DOHH2 (cell line): ENCODE results near the gene TFB2M.

ENCODE experiments used
- H3F3A ChIP-seq: fragments of 200-600 bp; sonication (generic), shearing (Covaris generic); 2 replicates; pipeline ENCODE4 v1.6.0; 2016; ENCODE audit warnings: antibody characterized with exemption, mild to moderate bottlenecking; ENCODE audit not compliant: control insufficient read depth, insufficient read depth
- H3K27ac ChIP-seq: fragments of 200-600 bp; sonication (generic); 2 replicates; pipeline ENCODE4 v1.5.1; 2014; ENCODE audit warnings: low read depth, mild to moderate bottlenecking, low read length, moderate library complexity
- H3K27me3 ChIP-seq: fragments of 200-600 bp; sonication (generic); 2 replicates; pipeline ENCODE4 v1.6.1; 2014; ENCODE audit warnings: mild to moderate bottlenecking, low read length, mixed read lengths; ENCODE audit not compliant: control insufficient read depth
- H3K36me3 ChIP-seq: fragments of 200-600 bp; sonication (generic); 2 replicates; pipeline ENCODE4 v1.6.1; 2014; ENCODE audit warnings: mild to moderate bottlenecking, low read length, moderate library complexity, mixed read lengths; ENCODE audit not compliant: control insufficient read depth
- H3K4me1 ChIP-seq: fragments of 200-600 bp; sonication (generic); 2 replicates; pipeline ENCODE4 v1.6.1; 2014; ENCODE audit warnings: mild to moderate bottlenecking, low read length, mixed read lengths; ENCODE audit not compliant: control insufficient read depth
- H3K4me2 ChIP-seq: fragments of 200-600 bp; sonication (generic); 2 replicates; pipeline ENCODE4 v1.6.0; 2014; ENCODE audit warnings: mild to moderate bottlenecking, low read length, moderate library complexity
- H3K4me3 ChIP-seq: fragments of 200-600 bp; sonication (generic); 2 replicates; pipeline ENCODE4 v1.5.1; 2014; ENCODE audit warnings: mild to moderate bottlenecking, low read length, mixed read lengths
- H3K79me2 ChIP-seq: fragments of 200-600 bp; sonication (generic); 2 replicates; pipeline ENCODE4 v1.6.1; 2014; ENCODE audit warnings: mild to moderate bottlenecking, low read length, mixed read lengths; ENCODE audit not compliant: control insufficient read depth
- H3K9me2 ChIP-seq: fragments of 200-600 bp; sonication (generic); replicated peaks from 2 replicates; pipeline ENCODE4 v1.6.1; 2014; ENCODE audit warnings: mild to moderate bottlenecking, low read length, mixed read lengths; ENCODE audit not compliant: control insufficient read depth
- H3K9me3 ChIP-seq: fragments of 200-600 bp; sonication (generic); 2 replicates; pipeline ENCODE4 v1.6.1; 2014; ENCODE audit warnings: antibody characterized with exemption, low read length, mixed read lengths; ENCODE audit not compliant: control insufficient read depth, insufficient read depth
- H4K20me1 ChIP-seq: fragments of 200-600 bp; sonication (generic); 2 replicates; pipeline ENCODE4 v1.6.0; 2014; ENCODE audit warnings: low read depth, mild to moderate bottlenecking, antibody characterized with exemption, low read length, moderate library complexity; ENCODE audit not compliant: control insufficient read depth, insufficient read depth
- CTCF ChIP-seq: fragments of 200-600 bp; sonication (generic); IDR thresholded peaks from one replicate; pipeline ENCODE4 v1.5.1; 2014; ENCODE audit warnings: antibody characterized with exemption, mild to moderate bottlenecking, low read depth, low read length; ENCODE audit not compliant: poor library complexity, severe bottlenecking
- EZH2phosphoT487 ChIP-seq: fragments of 200-600 bp; sonication (generic); IDR thresholded peaks from 2 replicates; pipeline ENCODE4 v1.6.1; 2017; ENCODE audit warnings: borderline replicate concordance, mild to moderate bottlenecking, antibody characterized with exemption, low read length, moderate library complexity, mixed read lengths

TFB2M gene

GRCh38 chr1:246508897-246509688 is 57.0 kb downstream of the TFB2M start:
- Histone ChIP-seq H3K4me3 (no peak overlapping the region), H4K20me1 (no peaks in the 10 kb centered on the region), H3F3A (no peaks in the 10 kb centered on the region), H3K27ac (no peak overlapping the region), H3K79me2 (peaks cover 23% of the 10 kb centered on the region), H3K36me3 (peaks cover 5% of the 10 kb centered on the region), H3K27me3 (no peaks in the 10 kb centered on the region), H3K4me2 (no peak overlapping the region), H3K4me1 (peaks cover 18% of the 10 kb centered on the region), H3K9me2 (no peaks in the 10 kb centered on the region), H3K9me3 (peaks cover 4% of the 10 kb centered on the region; the same call in 1 of the 2 replicates)
- TF ChIP-seq EZH2phosphoT487 (no peak), CTCF (no peak)

- H3K4me3 ChIP-seq = peak within 1 kb of the TSS; percentile 95
- peaks cover 13% of the 10 kb centered on the region for H3K36me3 ChIP-seq
- no peaks in the 10 kb centered on the region for H3F3A ChIP-seq
- no peaks in the 10 kb centered on the region for H4K20me1 ChIP-seq
- peak; percentile 15 for TF ChIP-seq CTCF
- TF ChIP-seq EZH2phosphoT487 = no peak
- no peaks in the 10 kb centered on the region for H3K27me3 ChIP-seq
- H3K9me3 ChIP-seq = no peaks in the 10 kb centered on the region
- H3K4me2 ChIP-seq = peak within 1 kb of the TSS; percentile 100
- H3K79me2 ChIP-seq = peaks cover 35% of the 10 kb centered on the region
- H3K4me1 ChIP-seq = peaks cover 18% of the 10 kb centered on the region
- no peaks in the 10 kb centered on the region for H3K9me2 ChIP-seq
- no peak within 1 kb of the TSS for H3K27ac ChIP-seq
Measured at GRCh38 chr1:246506674-246507481, 59.2 kb downstream of the TFB2M start, which contains the start of gene SMYD3. Gene SMYD3, minus strand, starts transcription at chr1:246507279.

- H3K79me2 ChIP-seq = peaks cover 41% of the 10 kb centered on the region
- no peaks in the 10 kb centered on the region for H3K9me2 ChIP-seq
- TF ChIP-seq EZH2phosphoT487 (no peak), CTCF (no peak)
- H3K27ac ChIP-seq = no peak overlapping the region
- peak overlapping the region; percentile 95 for H3K4me3 ChIP-seq
- peaks cover 18% of the 10 kb centered on the region for H3K4me1 ChIP-seq
- H3K27me3 ChIP-seq = no peaks in the 10 kb centered on the region
- peak overlapping the region; percentile 100 for H3K4me2 ChIP-seq
- H3F3A ChIP-seq = no peaks in the 10 kb centered on the region
- peaks cover 13% of the 10 kb centered on the region for H3K36me3 ChIP-seq
- H3K9me3 ChIP-seq = no peaks in the 10 kb centered on the region
- H4K20me1 ChIP-seq = no peaks in the 10 kb centered on the region
Measured at GRCh38 chr1:246506367-246506673, 59.7 kb downstream of the TFB2M start.
